ENCODE data around the gene METTL23. TPM values are rescaled to one million over a fixed set of nuclear protein-coding genes. Genes with fewer than 3 reads are reported as not detected.

Gene METTL23
- total RNA-seq, 1 donor from 2014 or later: 36.3 TPM

- H3K4me3 Mint-ChIP-seq (ENCODE audit: unreplicated experiment): no peak overlapping the region
- no peaks in the 10 kb centered on the region for H3K27me3 Mint-ChIP-seq (ENCODE audit: unreplicated experiment)
- no peaks in the 10 kb centered on the region for H3K9me3 Mint-ChIP-seq (ENCODE audit: unreplicated experiment)
- TF ChIP-seq, protein P1, sequence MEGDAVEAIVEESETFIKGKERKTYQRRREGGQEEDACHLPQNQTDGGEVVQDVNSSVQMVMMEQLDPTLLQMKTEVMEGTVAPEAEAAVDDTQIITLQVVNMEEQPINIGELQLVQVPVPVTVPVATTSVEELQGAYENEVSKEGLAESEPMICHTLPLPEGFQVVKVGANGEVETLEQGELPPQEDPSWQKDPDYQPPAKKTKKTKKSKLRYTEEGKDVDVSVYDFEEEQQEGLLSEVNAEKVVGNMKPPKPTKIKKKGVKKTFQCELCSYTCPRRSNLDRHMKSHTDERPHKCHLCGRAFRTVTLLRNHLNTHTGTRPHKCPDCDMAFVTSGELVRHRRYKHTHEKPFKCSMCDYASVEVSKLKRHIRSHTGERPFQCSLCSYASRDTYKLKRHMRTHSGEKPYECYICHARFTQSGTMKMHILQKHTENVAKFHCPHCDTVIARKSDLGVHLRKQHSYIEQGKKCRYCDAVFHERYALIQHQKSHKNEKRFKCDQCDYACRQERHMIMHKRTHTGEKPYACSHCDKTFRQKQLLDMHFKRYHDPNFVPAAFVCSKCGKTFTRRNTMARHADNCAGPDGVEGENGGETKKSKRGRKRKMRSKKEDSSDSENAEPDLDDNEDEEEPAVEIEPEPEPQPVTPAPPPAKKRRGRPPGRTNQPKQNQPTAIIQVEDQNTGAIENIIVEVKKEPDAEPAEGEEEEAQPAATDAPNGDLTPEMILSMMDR (IDR thresholded peaks at IDR 0.05): peak; percentile 76
- peaks cover 24% of the 10 kb centered on the region for H3K36me3 Mint-ChIP-seq (ENCODE audit: unreplicated experiment)
- DNase-seq (ENCODE audit: extremely low spot score, unreplicated experiment): peak; percentile 90
- H3K27ac Mint-ChIP-seq (ENCODE audit: unreplicated experiment): peak overlapping the region; percentile 47
- H3K4me1 Mint-ChIP-seq (ENCODE audit: unreplicated experiment): peaks cover 42% of the 10 kb centered on the region
Observed at GRCh38 chr17:76681222-76682137, 45.2 kb upstream of the METTL23 start.

DNA sequence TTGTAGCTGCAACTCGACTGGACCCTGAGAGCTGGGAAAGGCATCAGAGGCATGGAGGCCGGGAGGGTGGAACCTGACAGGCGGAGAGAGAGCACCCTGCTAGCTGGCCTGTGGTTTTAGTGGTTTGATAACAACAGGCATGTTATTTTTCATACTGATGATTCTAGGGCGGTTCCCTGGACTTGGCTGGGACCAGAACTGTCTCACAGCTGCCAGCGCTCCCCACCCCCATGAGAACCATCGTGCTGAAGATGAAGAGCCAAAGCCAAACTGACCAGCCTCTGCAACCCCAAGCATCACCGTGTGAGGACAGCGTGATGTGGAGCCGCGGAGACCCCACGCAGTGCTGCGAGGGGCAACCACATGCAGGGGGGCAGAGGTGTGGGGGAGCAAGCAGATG, 44.3 kb upstream of the METTL23 start:
- H3K4me3 Mint-ChIP-seq (ENCODE audit: unreplicated experiment): no peak overlapping the region
- H3K27me3 Mint-ChIP-seq (ENCODE audit: unreplicated experiment): no peaks in the 10 kb centered on the region
- TF ChIP-seq, protein P1 (IDR thresholded peaks at IDR 0.05): no peak
- H3K4me1 Mint-ChIP-seq (ENCODE audit: unreplicated experiment): peaks cover 49% of the 10 kb centered on the region
- peak overlapping the region; percentile 47 for H3K27ac Mint-ChIP-seq (ENCODE audit: unreplicated experiment)
- no peak for DNase-seq (ENCODE audit: extremely low spot score, unreplicated experiment)
- H3K9me3 Mint-ChIP-seq (ENCODE audit: unreplicated experiment): no peaks in the 10 kb centered on the region
- H3K36me3 Mint-ChIP-seq (ENCODE audit: unreplicated experiment): peaks cover 25% of the 10 kb centered on the region

DNA sequence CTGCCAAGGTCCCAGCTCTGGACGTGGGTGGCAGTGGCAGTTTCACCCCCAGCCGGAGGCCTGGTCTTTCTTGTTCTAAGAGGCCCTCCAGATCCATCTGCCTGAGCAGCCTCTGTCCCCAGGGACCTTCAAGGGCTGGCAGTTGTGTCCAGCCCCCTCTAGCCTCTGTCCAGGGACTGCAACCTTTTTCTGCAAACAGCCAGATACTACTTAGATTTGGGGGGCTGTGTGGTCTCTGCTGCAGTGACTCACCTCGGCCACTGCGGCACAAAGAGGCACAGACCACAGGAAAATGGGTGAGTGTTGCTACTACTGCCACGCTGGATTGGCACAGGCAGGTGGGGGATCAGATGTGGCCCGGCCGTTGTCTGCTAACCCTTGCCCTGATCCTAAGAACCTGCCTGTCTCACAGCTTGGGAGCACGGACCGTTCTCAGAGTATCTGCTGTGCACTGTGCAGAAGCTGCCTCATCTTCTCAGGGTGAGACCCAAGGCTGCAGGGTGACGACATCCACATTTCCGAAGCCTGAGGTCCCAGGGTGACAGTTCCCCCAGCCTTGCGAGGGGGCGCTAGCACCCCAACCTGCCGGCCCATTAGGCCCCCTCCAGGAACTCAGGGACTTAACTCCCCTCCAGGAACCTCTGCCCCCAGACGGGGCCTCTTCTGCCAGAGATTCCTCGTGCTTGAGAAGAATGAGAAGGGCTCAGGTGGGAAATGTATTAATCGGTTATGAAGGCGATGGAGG, 43.5 kb upstream of the METTL23 start:
- Mint-ChIP-seq H3K9me3 (ENCODE audit: unreplicated experiment) (no peaks in the 10 kb centered on the region), H3K27ac (ENCODE audit: unreplicated experiment) (no peak overlapping the region), H3K27me3 (ENCODE audit: unreplicated experiment) (no peaks in the 10 kb centered on the region), H3K4me3 (ENCODE audit: unreplicated experiment) (no peak overlapping the region), H3K36me3 (ENCODE audit: unreplicated experiment) (peaks cover 27% of the 10 kb centered on the region), H3K4me1 (ENCODE audit: unreplicated experiment) (peaks cover 58% of the 10 kb centered on the region)
- TF ChIP-seq, protein P1 (IDR thresholded peaks at IDR 0.05): no peak
- no peak for DNase-seq (ENCODE audit: extremely low spot score, unreplicated experiment)

DNA sequence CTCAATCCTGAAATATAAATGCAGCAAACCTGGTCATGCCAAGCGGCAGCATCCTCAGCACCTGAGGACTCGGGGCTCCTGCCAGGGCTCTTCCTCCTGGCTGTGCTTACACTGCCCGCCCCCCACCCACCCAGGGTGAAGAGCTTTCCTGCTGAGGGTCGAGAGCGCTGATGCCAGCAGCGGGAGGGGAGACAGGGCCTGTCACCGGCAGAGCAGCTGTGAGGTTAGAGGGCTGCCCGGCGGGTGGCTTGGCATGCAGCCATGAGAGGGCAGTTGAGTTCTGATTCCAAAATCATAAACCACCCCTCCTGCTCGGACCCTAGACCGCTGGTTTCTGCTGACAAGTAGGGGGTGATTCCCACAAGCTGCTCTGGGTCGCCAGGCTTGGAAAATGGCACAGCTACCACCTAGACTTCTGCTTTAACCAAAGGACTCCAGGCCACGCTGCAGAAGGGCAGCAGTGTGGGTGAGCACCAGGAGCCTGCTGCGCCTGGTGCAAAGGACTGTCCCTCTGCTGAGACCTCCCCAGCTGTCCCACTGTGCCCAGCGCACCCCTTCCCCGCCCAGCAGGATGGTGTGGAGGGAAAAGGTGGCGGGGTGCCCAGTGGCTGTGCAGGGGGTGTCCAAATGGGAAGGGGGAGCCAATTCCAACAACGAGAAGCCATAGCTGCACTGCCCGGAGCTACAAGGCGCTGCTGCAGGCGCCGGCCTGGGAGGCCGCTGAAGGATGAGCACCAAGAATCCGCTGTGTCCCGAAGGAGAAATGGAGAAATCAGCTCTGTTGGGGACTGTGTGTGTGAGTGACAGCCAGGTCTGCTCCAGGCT, 42.5 kb upstream of the METTL23 start:
- Mint-ChIP-seq H3K27ac (ENCODE audit: unreplicated experiment) (no peak overlapping the region), H3K27me3 (ENCODE audit: unreplicated experiment) (no peaks in the 10 kb centered on the region), H3K4me3 (ENCODE audit: unreplicated experiment) (no peak overlapping the region), H3K4me1 (ENCODE audit: unreplicated experiment) (peaks cover 68% of the 10 kb centered on the region), H3K9me3 (ENCODE audit: unreplicated experiment) (no peaks in the 10 kb centered on the region), H3K36me3 (ENCODE audit: unreplicated experiment) (peaks cover 26% of the 10 kb centered on the region)
- no peak for DNase-seq (ENCODE audit: extremely low spot score, unreplicated experiment)
- TF ChIP-seq, protein P1 (IDR thresholded peaks at IDR 0.05): no peak

All from osteocyte (in vitro differentiated cells).